Neural progenitor cell (in vitro differentiated cells): ENCODE data around the gene OR4D11.

Experiments
- CTCF ChIP-seq: fragments of 200-600 bp; sonication (generic); IDR thresholded peaks from 2 replicates; pipeline ENCODE4 v1.5.1; 2017; ENCODE audit warnings: antibody characterized with exemption, mild to moderate bottlenecking
- EZH2 ChIP-seq: fragments of 200-600 bp; sonication (generic); IDR thresholded peaks from 2 replicates; pipeline ENCODE4 v1.6.1; 2017; ENCODE audit warnings: antibody characterized with exemption, mild to moderate bottlenecking, moderate library complexity

- TF ChIP-seq CTCF (no peak), EZH2 (no peak)
Observed at GRCh38 chr11:59510941-59511589, 7.7 kb downstream of the OR4D11 start, which contains the start of gene OR4D9.
